Nephron (organoid): ENCODE data around the gene CH25H.

Source experiments
- H3K27ac Mint-ChIP-seq, 3 experiments: 2 replicates each; pipeline ENCODE4 v1.8.0; 2020; ENCODE audit warnings: mixed read lengths in 3 of 3, mild to moderate bottlenecking in 2 of 3, moderate library complexity in 1 of 3
- H3K27me3 Mint-ChIP-seq: 2 replicates; pipeline ENCODE4 v1.8.0; 2021; ENCODE audit warnings: low read depth, mild to moderate bottlenecking, moderate library complexity, mixed read lengths
- H3K36me3 Mint-ChIP-seq: 2 replicates; pipeline ENCODE4 v1.8.0; 2020; ENCODE audit warnings: low read depth, mixed read lengths
- H3K4me1 Mint-ChIP-seq: 2 replicates; pipeline ENCODE4 v1.8.0; 2020; ENCODE audit warnings: mixed read lengths
- H3K4me3 Mint-ChIP-seq, 3 experiments: 2 replicates each; pipeline ENCODE4 v1.8.0; 2020; ENCODE audit warnings: mild to moderate bottlenecking in 3 of 3, mixed read lengths in 3 of 3, moderate library complexity in 2 of 3
- H3K9me3 Mint-ChIP-seq: 2 replicates; pipeline ENCODE4 v1.8.0; 2020; ENCODE audit warnings: mixed read lengths
- CTCF ChIP-seq, 3 experiments: fragments of 200-600 bp; sonication (generic); IDR thresholded peaks; one replicate each; pipeline ENCODE4 v1.5.0; 2021; ENCODE audit warnings: antibody characterized with exemption in 3 of 3; ENCODE audit not compliant: unreplicated experiment in 3 of 3

Gene CH25H

GRCh38 chr10:89241486-89242344 lies 34.6 kb upstream of the CH25H start:
- TF ChIP-seq CTCF (IDR thresholded peaks at IDR 0.05; ENCODE audit: unreplicated experiment in 3 of 3) = no peak
- H3K27ac Mint-ChIP-seq = peak overlapping the region in 1 of 3 experiments; percentile 61
- no peaks in the 10 kb centered on the region for H3K27me3 Mint-ChIP-seq
- H3K9me3 Mint-ChIP-seq = no peaks in the 10 kb centered on the region
- peaks cover 4% of the 10 kb centered on the region for H3K4me1 Mint-ChIP-seq
- H3K36me3 Mint-ChIP-seq = no peaks in the 10 kb centered on the region
- H3K4me3 Mint-ChIP-seq = no peak overlapping the region

DNA sequence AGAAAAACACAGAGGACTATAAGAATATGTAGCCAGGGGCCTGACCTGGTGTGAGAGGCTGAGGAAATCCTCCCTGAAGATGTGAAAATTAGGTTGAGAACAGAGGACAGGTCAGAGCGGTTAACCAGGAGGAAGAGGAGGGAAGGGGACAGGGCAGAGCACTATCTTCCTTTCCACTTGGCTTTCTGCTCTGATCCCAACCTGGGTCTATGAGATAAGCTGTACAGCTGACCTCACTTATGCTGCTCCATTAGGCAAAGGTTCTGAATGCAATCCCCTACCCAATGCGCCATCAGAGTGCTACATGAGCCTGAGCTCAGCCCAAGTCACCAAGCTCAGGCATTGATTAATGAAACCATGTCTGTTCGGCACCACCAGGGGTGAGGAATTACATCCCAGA lies 33.9 kb upstream of the CH25H start:
- H3K4me3 Mint-ChIP-seq = no peak overlapping the region
- H3K27me3 Mint-ChIP-seq = no peaks in the 10 kb centered on the region
- no peaks in the 10 kb centered on the region for H3K9me3 Mint-ChIP-seq
- H3K36me3 Mint-ChIP-seq = no peaks in the 10 kb centered on the region
- TF ChIP-seq CTCF (IDR thresholded peaks at IDR 0.05; ENCODE audit: unreplicated experiment in 3 of 3) = no peak
- H3K4me1 Mint-ChIP-seq = peaks cover 4% of the 10 kb centered on the region
- H3K27ac Mint-ChIP-seq = peak overlapping the region in 1 of 3 experiments; percentile 65

GRCh38 chr10:89240519-89240918 lies 33.4 kb upstream of the CH25H start:
- H3K4me3 Mint-ChIP-seq = no peak overlapping the region
- no peaks in the 10 kb centered on the region for H3K36me3 Mint-ChIP-seq
- TF ChIP-seq CTCF (IDR thresholded peaks at IDR 0.05; ENCODE audit: unreplicated experiment in 3 of 3) = no peak
- no peaks in the 10 kb centered on the region for H3K9me3 Mint-ChIP-seq
- H3K27ac Mint-ChIP-seq = peak overlapping the region in 1 of 3 experiments; percentile 65
- H3K27me3 Mint-ChIP-seq = no peaks in the 10 kb centered on the region
- H3K4me1 Mint-ChIP-seq = peaks cover 4% of the 10 kb centered on the region

- Mint-ChIP-seq H3K9me3 (no peaks in the 10 kb centered on the region), H3K27ac (no peak overlapping the region), H3K4me3 (no peak overlapping the region)
Measured at GRCh38 chr10:89238956-89239644, 32.0 kb upstream of the CH25H start.

DNA sequence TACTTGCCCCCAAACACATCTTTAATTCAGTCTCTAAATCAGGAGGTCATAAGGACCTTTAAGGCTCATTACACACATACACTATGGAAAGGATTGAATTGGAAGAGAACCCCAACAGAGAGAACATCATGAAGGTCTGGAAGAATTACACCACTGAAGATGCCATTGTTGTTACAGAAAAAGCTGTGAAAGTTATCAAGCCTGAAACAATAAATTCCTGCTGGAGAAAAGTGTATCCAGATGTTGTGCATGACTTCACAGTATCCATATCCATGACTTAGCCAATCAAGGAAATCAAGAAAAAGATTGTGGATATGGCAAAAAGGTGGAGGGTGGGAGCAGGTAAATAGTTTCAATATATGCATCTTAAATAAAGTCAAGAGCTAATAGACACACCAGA lies 30.7 kb upstream of the CH25H start:
- Mint-ChIP-seq H3K36me3 (no peaks in the 10 kb centered on the region), H3K4me1 (peaks cover 3% of the 10 kb centered on the region), H3K9me3 (no peaks in the 10 kb centered on the region), H3K27ac (no peak overlapping the region), H3K27me3 (no peaks in the 10 kb centered on the region), H3K4me3 (no peak overlapping the region)
- no peak for TF ChIP-seq CTCF (IDR thresholded peaks at IDR 0.05; ENCODE audit: unreplicated experiment in 3 of 3)

More at GRCh38 chr10:89238956-89239644, 32.0 kb upstream of the CH25H start:
- Mint-ChIP-seq H3K27me3 (no peaks in the 10 kb centered on the region), H3K36me3 (no peaks in the 10 kb centered on the region), H3K4me1 (peaks cover 4% of the 10 kb centered on the region)
- TF ChIP-seq CTCF (IDR thresholded peaks at IDR 0.05; ENCODE audit: unreplicated experiment in 3 of 3) = no peak
